ENCODE results near the gene ACD. TPM values are rescaled to one million over a fixed set of nuclear protein-coding genes. Genes with fewer than 3 reads are reported as not detected.

Gene ACD
- total and polyA plus RNA-seq, 2 donors from 2014 or later, result 15.2 to 20.0 TPM

DNA sequence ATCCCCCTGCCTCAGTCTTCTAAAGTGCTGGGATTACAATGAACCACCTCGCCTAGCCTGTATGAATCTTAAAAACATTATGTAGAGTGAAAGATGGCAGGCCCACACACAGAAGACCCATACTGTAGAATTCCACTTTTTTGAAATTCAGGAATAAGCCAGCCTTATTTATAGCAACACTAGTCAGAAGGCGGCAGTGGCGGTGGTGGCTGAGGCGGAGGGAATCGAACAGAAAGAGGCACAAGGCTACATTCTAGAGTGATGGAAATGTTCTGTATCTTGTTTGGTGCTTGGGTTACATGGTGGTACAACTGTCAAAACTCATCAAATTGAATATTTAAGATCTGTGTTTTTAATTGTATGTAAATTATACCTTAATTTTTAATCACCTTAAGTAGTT, 47.7 kb upstream of the ACD start:
- FAIRE-seq, result no peak
- H3K9ac ChIP-seq (ENCODE audit: low read length in 3 of 3), result no peak overlapping the region

DNA sequence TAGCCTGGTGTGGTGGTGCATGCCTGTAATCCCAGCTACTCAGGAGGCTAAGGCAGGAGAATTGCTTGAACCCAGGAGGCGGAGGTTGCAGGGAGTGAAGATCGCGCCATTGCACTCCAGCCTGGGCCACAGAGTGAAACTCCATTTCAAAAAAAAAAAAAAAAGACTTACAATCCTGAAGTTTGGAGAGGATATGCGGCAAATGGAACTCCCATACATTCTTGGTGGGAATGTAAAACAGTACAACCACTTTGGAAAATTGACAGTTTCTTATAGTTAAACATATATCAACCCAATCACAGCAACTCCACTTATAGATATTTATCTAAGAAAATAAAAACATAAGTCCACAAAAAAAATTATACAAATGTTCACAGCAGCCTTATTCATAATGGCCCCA, 47.1 kb upstream of the ACD start:
- TF ChIP-seq, protein P1, sequence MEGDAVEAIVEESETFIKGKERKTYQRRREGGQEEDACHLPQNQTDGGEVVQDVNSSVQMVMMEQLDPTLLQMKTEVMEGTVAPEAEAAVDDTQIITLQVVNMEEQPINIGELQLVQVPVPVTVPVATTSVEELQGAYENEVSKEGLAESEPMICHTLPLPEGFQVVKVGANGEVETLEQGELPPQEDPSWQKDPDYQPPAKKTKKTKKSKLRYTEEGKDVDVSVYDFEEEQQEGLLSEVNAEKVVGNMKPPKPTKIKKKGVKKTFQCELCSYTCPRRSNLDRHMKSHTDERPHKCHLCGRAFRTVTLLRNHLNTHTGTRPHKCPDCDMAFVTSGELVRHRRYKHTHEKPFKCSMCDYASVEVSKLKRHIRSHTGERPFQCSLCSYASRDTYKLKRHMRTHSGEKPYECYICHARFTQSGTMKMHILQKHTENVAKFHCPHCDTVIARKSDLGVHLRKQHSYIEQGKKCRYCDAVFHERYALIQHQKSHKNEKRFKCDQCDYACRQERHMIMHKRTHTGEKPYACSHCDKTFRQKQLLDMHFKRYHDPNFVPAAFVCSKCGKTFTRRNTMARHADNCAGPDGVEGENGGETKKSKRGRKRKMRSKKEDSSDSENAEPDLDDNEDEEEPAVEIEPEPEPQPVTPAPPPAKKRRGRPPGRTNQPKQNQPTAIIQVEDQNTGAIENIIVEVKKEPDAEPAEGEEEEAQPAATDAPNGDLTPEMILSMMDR (IDR thresholded peaks at IDR 0.05; ENCODE audit: borderline replicate concordance, extremely low read depth, insufficient read depth), result no peak
- Histone ChIP-seq H3K9ac (ENCODE audit: low read length in 3 of 3) (no peak overlapping the region), H3K27me3 (ENCODE audit: control insufficient read depth, insufficient read depth, low read length) (no peaks in the 10 kb centered on the region), H3K4me3 (ENCODE audit: low read length in 3 of 3) (no peak overlapping the region), H3K27ac (ENCODE audit: low read depth in 2 of 2, low read length in 2 of 2) (no peak overlapping the region), H3K4me1 (ENCODE audit: control insufficient read depth in 2 of 3, insufficient read depth in 2 of 3, low read depth in 1 of 3, low read length in 3 of 3) (no peaks in the 10 kb centered on the region), H3K36me3 (ENCODE audit: control insufficient read depth in 2 of 3, insufficient read depth in 3 of 3, low read length in 3 of 3) (no peaks in the 10 kb centered on the region), H3K9me3 (ENCODE audit: control insufficient read depth in 2 of 3, insufficient read depth in 1 of 3, low read length in 3 of 3) (no peaks in the 10 kb centered on the region)
- intact Hi-C loops (cut with DNase I), result no loop called here
- no peak for DNase-seq
- no peak for FAIRE-seq

More for the DNA sequence above, 47.7 kb upstream of the ACD start:
- no peak overlapping the region for H3K4me3 ChIP-seq (ENCODE audit: low read length in 3 of 3)
- no peaks in the 10 kb centered on the region for H3K27me3 ChIP-seq (ENCODE audit: control insufficient read depth, insufficient read depth, low read length)
- TF ChIP-seq, protein P1 (IDR thresholded peaks at IDR 0.05; ENCODE audit: borderline replicate concordance, extremely low read depth, insufficient read depth), result no peak
- no peak overlapping the region for H3K27ac ChIP-seq (ENCODE audit: low read depth in 2 of 2, low read length in 2 of 2)
- no peaks in the 10 kb centered on the region for H3K36me3 ChIP-seq (ENCODE audit: control insufficient read depth in 2 of 3, insufficient read depth in 3 of 3, low read length in 3 of 3)
- H3K9me3 ChIP-seq (ENCODE audit: control insufficient read depth in 2 of 3, insufficient read depth in 1 of 3, low read length in 3 of 3), result no peaks in the 10 kb centered on the region
- no peak for DNase-seq
- H3K4me1 ChIP-seq (ENCODE audit: control insufficient read depth in 2 of 3, insufficient read depth in 2 of 3, low read depth in 1 of 3, low read length in 3 of 3), result no peaks in the 10 kb centered on the region
- intact Hi-C loops (cut with DNase I), result no loop called here

DNA sequence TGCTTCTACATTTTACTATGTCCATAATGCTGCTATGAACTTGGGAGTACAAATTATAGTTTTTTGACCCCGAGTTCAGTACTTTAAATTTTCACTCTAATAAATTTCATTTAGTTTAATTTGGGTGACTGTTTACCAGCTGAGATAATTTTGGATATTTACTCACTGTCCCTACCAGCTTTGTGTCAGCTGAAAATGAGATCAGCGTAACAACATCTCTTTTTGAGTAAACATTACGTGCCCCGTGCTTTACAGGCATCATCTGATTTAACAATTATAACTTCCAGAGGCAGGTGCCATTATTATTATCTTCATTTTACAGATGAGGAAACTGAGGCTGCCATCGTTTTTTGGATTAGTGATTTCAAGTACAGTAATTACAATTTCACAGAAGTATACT, 44.0 kb upstream of the ACD start:
- H3K36me3 ChIP-seq (ENCODE audit: control insufficient read depth in 2 of 3, insufficient read depth in 3 of 3, low read length in 3 of 3), result no peaks in the 10 kb centered on the region
- H3K27ac ChIP-seq (ENCODE audit: low read depth in 2 of 2, low read length in 2 of 2), result no peak overlapping the region
- TF ChIP-seq, protein P1 (IDR thresholded peaks at IDR 0.05; ENCODE audit: borderline replicate concordance, extremely low read depth, insufficient read depth), result no peak
- FAIRE-seq, result no peak
- no peaks in the 10 kb centered on the region for H3K9me3 ChIP-seq (ENCODE audit: control insufficient read depth in 2 of 3, insufficient read depth in 1 of 3, low read length in 3 of 3)
- no peak overlapping the region for H3K9ac ChIP-seq (ENCODE audit: low read length in 3 of 3)
- no peaks in the 10 kb centered on the region for H3K4me1 ChIP-seq (ENCODE audit: control insufficient read depth in 2 of 3, insufficient read depth in 2 of 3, low read depth in 1 of 3, low read length in 3 of 3)
- intact Hi-C loops (cut with DNase I), result no loop called here
- no peak for DNase-seq
- H3K4me3 ChIP-seq (ENCODE audit: low read length in 3 of 3), result no peak overlapping the region
- H3K27me3 ChIP-seq (ENCODE audit: control insufficient read depth, insufficient read depth, low read length), result no peaks in the 10 kb centered on the region

DNA sequence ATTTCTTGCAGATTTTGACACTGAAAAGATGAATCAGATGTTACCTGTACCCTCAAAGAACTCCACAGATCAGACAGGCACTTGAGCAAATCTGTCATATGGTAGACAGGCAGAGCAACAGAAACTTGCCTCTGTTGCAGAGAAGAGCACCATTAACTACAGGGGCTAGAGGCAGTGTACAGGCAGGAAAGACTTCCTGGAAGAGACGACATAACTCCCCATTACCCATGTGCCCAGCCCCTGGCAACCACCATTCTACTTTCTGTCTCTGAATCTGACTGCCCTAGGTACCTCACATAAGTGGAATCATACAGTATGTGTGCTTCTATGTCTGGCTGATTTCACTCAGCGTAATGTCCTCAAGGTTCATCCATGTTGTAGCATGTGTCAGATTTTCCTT, 43.6 kb upstream of the ACD start:
- FAIRE-seq, result no peak
- Histone ChIP-seq H3K9ac (ENCODE audit: low read length in 3 of 3) (no peak overlapping the region), H3K4me1 (ENCODE audit: control insufficient read depth in 2 of 3, insufficient read depth in 2 of 3, low read depth in 1 of 3, low read length in 3 of 3) (no peaks in the 10 kb centered on the region), H3K27me3 (ENCODE audit: control insufficient read depth, insufficient read depth, low read length) (no peaks in the 10 kb centered on the region), H3K4me3 (ENCODE audit: low read length in 3 of 3) (no peak overlapping the region), H3K36me3 (ENCODE audit: control insufficient read depth in 2 of 3, insufficient read depth in 3 of 3, low read length in 3 of 3) (no peaks in the 10 kb centered on the region), H3K9me3 (ENCODE audit: control insufficient read depth in 2 of 3, insufficient read depth in 1 of 3, low read length in 3 of 3) (no peaks in the 10 kb centered on the region), H3K27ac (ENCODE audit: low read depth in 2 of 2, low read length in 2 of 2) (no peak overlapping the region)
- TF ChIP-seq, protein P1 (IDR thresholded peaks at IDR 0.05; ENCODE audit: borderline replicate concordance, extremely low read depth, insufficient read depth), result no peak
- no peak for DNase-seq
- intact Hi-C loops (cut with DNase I), result no loop called here

All from kidney (tissue), 14 donors.